Tibial nerve (tissue), 4 donors: ENCODE results near the gene TEX44. TPM values are rescaled to one million over a fixed set of nuclear protein-coding genes. Genes with fewer than 3 reads are reported as not detected.

Source experiments
- DNase-seq, 2 donors: peaks; one replicate each; pipeline ENCODE4 v3.0.0-alpha.2; 2019; ENCODE audit warnings: low spot score in 2 of 2
- H3K27ac ChIP-seq, 4 donors: fragments of 200-600 bp; sonication (generic) in 3 of 4; one replicate each; pipeline ENCODE4 v1.5.1; 2017 to 2019; ENCODE audit warnings: mild to moderate bottlenecking in 1 of 4
- H3K27me3 ChIP-seq, 2 donors: fragments of 200-600 bp; sonication (generic) in 1 of 2; one replicate each; pipeline versions ENCODE4 v1.5.1 to v1.6.0; 2017 to 2019
- H3K36me3 ChIP-seq, 3 donors: fragments of 200-600 bp; sonication (generic); one replicate each; pipeline ENCODE4 v1.5.1; 2018 to 2019
- H3K4me1 ChIP-seq, 4 donors: fragments of 200-600 bp; sonication (generic) in 3 of 4; one replicate each; pipeline ENCODE4 v1.5.1; 2017 to 2019
- H3K4me3 ChIP-seq, 4 donors: fragments of 200-600 bp; sonication (generic) in 3 of 4; one replicate each; pipeline ENCODE4 v1.5.1; 2017 to 2019; ENCODE audit warnings: mild to moderate bottlenecking in 1 of 4, moderate library complexity in 1 of 4
- H3K9me3 ChIP-seq, 4 donors: fragments of 200-600 bp; sonication (generic) in 3 of 4; one replicate each; pipeline ENCODE4 v1.5.1; 2017 to 2019
- CTCF ChIP-seq, 5 experiments: fragments of 200-600 bp in 3 of 5; fragments of 450-650 bp in 2 of 5; sonication (generic) in 3 of 5; IDR thresholded peaks; one replicate each; pipeline ENCODE4 v1.5.1; 2016 to 2019; ENCODE audit warnings: antibody characterized with exemption in 5 of 5, mild to moderate bottlenecking in 3 of 5, moderate library complexity in 2 of 5
- EP300 ChIP-seq, 2 donors: sonication (generic); formaldehyde crosslinking; IDR thresholded peaks; one replicate each; pipeline ENCODE4 v1.6.1; 2017; ENCODE audit warnings: antibody characterized with exemption in 2 of 2, mild to moderate bottlenecking in 1 of 2
- POLR2A ChIP-seq, 2 donors: fragments of 450-650 bp; IDR thresholded peaks; one replicate each; pipeline ENCODE4 v1.6.1; 2017; ENCODE audit warnings: antibody characterized with exemption in 2 of 2, mild to moderate bottlenecking in 2 of 2, moderate library complexity in 2 of 2
- WGBS, 2 donors: methylation state at CpG; one replicate each; pipeline ENCODE4 v1.1.5; 2018; 5-methylcytosine and 5-hydroxymethylcytosine counted together
- total RNA-seq, 4 donors: library from RNA; depleted of rRNA; stranded (reverse); fragments of >200 nt; gene quantifications; one replicate each; pipeline ENCODE4 v1.1.0, GENCODE V29; 2016

Gene TEX44
- total RNA-seq, 4 donors from 2014 or later = not detected

GRCh38 chr2:231601356-231602229 lies 8.9 kb downstream of the TEX44 start:
- no peak for TF ChIP-seq EP300 (IDR thresholded peaks at IDR 0.05)
- TF ChIP-seq CTCF (IDR thresholded peaks at IDR 0.05) = peak; percentile 73 to 87 (median 80)
- no peak for TF ChIP-seq POLR2A (IDR thresholded peaks at IDR 0.05)
- H3K27me3 ChIP-seq = no peaks in the 10 kb centered on the region
- no peak overlapping the region for H3K4me3 ChIP-seq
- H3K27ac ChIP-seq = peak overlapping the region; percentile 95 to 99 (median 97)
- H3K9me3 ChIP-seq = no peaks in the 10 kb centered on the region
- peaks cover 0 to 70% (median 45%) of the 10 kb centered on the region in 4 donors for H3K4me1 ChIP-seq
- no peaks in the 10 kb centered on the region for H3K36me3 ChIP-seq
- peak; percentile 79 to 89 for DNase-seq
- 29 to 35% methylated on average over 12 of the region's 12 CpGs for WGBS, 2 donors

DNA sequence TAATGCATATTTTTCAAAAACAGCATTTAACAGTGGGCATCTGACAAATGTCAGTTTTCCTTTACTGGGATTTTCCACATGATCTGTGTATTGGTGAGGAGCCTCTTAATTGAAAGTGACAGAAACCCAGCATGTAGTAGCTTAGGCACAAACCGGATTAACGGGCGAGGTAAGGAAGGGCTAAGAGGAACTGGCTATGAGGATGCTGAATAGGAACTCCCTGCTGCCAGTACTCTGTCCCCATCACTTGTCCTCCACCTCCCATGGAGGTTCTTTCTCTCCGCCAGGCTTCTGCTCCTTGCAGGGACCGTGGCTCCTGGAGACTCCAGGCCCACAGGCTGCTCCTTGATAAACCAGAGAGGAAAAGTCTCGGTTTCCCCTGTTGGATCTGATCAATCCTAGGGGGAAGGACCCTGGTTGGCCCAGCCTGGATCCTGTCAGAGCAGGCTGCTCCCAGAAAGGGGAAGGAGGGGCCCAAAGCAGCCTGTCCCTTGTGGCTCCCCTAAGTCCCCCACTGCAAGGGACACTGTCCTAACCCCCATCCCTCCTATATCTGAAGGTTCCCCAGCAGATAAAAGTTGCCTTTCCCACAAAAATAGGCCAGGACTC lies 10.3 kb downstream of the TEX44 start:
- Histone ChIP-seq H3K9me3 (no peaks in the 10 kb centered on the region), H3K27me3 (no peaks in the 10 kb centered on the region), H3K27ac (peak overlapping the region; percentile 95 to 99 (median 97)), H3K36me3 (no peaks in the 10 kb centered on the region), H3K4me1 (peaks cover 0 to 68% (median 41%) of the 10 kb centered on the region in 4 donors), H3K4me3 (peak overlapping the region in 1 of 4 donors; percentile 57)
- TF ChIP-seq EP300 (IDR thresholded peaks at IDR 0.05) (no peak), POLR2A (IDR thresholded peaks at IDR 0.05) (no peak), CTCF (IDR thresholded peaks at IDR 0.05) (no peak)
- DNase-seq = no peak
- 64 to 74% methylated on average over 6 of the region's 6 CpGs for WGBS, 2 donors

GRCh38 chr2:231604101-231604684 lies 11.5 kb downstream of the TEX44 start:
- Histone ChIP-seq H3K4me3 (peak overlapping the region; percentile 23 to 57 (median 52)), H3K27ac (peak overlapping the region; percentile 95 to 99 (median 97)), H3K36me3 (no peaks in the 10 kb centered on the region), H3K9me3 (no peaks in the 10 kb centered on the region), H3K4me1 (peaks cover 0 to 68% (median 41%) of the 10 kb centered on the region in 4 donors), H3K27me3 (no peaks in the 10 kb centered on the region)
- WGBS, 2 donors = 9 to 17% methylated on average over 16 to 27 of the region's 40 CpGs
- peak; percentile 37 to 88 for TF ChIP-seq POLR2A (IDR thresholded peaks at IDR 0.05)
- TF ChIP-seq CTCF (IDR thresholded peaks at IDR 0.05) = peak in 2 of 5 experiments; percentile 46 to 51
- peak; percentile 16 to 29 for TF ChIP-seq EP300 (IDR thresholded peaks at IDR 0.05)
- DNase-seq = peak; percentile 40 to 51

GRCh38 chr2:231604685-231605606 lies 12.3 kb downstream of the TEX44 start:
- peak in 2 of 5 experiments; percentile 30 to 33 for TF ChIP-seq CTCF (IDR thresholded peaks at IDR 0.05)
- peak; percentile 94 to 96 for TF ChIP-seq EP300 (IDR thresholded peaks at IDR 0.05)
- TF ChIP-seq POLR2A (IDR thresholded peaks at IDR 0.05) = peak in 1 of 2 donors; percentile 37
- Histone ChIP-seq H3K4me1 (peaks cover 0 to 66% (median 41%) of the 10 kb centered on the region in 4 donors), H3K27ac (peak overlapping the region; percentile 95 to 99 (median 97)), H3K27me3 (no peaks in the 10 kb centered on the region), H3K9me3 (no peaks in the 10 kb centered on the region), H3K4me3 (peak overlapping the region; percentile 17 to 57 (median 52)), H3K36me3 (no peaks in the 10 kb centered on the region)
- peak; percentile 99 for DNase-seq
- 26 to 47% methylated on average over 15 to 22 of the region's 54 CpGs for WGBS, 2 donors
